Stimulated activated naive CD8-positive, alpha-beta T cell treated with anti-CD3 and anti-CD28 coated beads, Interleukin-15, Interleukin-2, amounts not matched to agents 100 ng/mL and 50 ng/mL, for 24 hours (primary cell): Measurements from ENCODE around the gene RNF187.

Source experiments
- H3K27ac Mint-ChIP-seq: one replicate; pipeline ENCODE4 v1.8.0; 2021; ENCODE audit warnings: mild to moderate bottlenecking, mixed read lengths
- H3K27me3 Mint-ChIP-seq: one replicate; pipeline ENCODE4 v1.8.0; 2021; ENCODE audit warnings: mixed read lengths
- H3K36me3 Mint-ChIP-seq: one replicate; pipeline ENCODE4 v1.8.0; 2021; ENCODE audit warnings: low read depth, mixed read lengths
- H3K4me1 Mint-ChIP-seq: one replicate; pipeline ENCODE4 v1.8.0; 2021; ENCODE audit warnings: low read depth, mixed read lengths
- H3K4me3 Mint-ChIP-seq: one replicate; pipeline ENCODE4 v1.8.0; 2021; ENCODE audit warnings: mild to moderate bottlenecking, mixed read lengths
- H3K9me3 Mint-ChIP-seq: one replicate; pipeline ENCODE4 v1.8.0; 2021; ENCODE audit warnings: mixed read lengths

Gene RNF187

GRCh38 chr1:228469413-228470162 is 17.6 kb upstream of the RNF187 start:
- Mint-ChIP-seq H3K4me3 (no peak overlapping the region), H3K9me3 (no peaks in the 10 kb centered on the region), H3K27ac (no peak overlapping the region), H3K27me3 (peaks cover 58% of the 10 kb centered on the region), H3K4me1 (peaks cover 43% of the 10 kb centered on the region), H3K36me3 (no peaks in the 10 kb centered on the region)

GRCh38 chr1:228471154-228471761 is 15.9 kb upstream of the RNF187 start:
- H3K4me1 Mint-ChIP-seq: peaks cover 27% of the 10 kb centered on the region
- H3K9me3 Mint-ChIP-seq: no peaks in the 10 kb centered on the region
- peaks cover 48% of the 10 kb centered on the region for H3K27me3 Mint-ChIP-seq
- H3K27ac Mint-ChIP-seq: no peak overlapping the region
- no peaks in the 10 kb centered on the region for H3K36me3 Mint-ChIP-seq
- no peak overlapping the region for H3K4me3 Mint-ChIP-seq

GRCh38 chr1:228471762-228472398 is 15.3 kb upstream of the RNF187 start:
- Mint-ChIP-seq H3K27me3 (peaks cover 42% of the 10 kb centered on the region), H3K36me3 (no peaks in the 10 kb centered on the region), H3K4me3 (no peak overlapping the region), H3K9me3 (no peaks in the 10 kb centered on the region), H3K27ac (no peak overlapping the region), H3K4me1 (peaks cover 25% of the 10 kb centered on the region)

DNA sequence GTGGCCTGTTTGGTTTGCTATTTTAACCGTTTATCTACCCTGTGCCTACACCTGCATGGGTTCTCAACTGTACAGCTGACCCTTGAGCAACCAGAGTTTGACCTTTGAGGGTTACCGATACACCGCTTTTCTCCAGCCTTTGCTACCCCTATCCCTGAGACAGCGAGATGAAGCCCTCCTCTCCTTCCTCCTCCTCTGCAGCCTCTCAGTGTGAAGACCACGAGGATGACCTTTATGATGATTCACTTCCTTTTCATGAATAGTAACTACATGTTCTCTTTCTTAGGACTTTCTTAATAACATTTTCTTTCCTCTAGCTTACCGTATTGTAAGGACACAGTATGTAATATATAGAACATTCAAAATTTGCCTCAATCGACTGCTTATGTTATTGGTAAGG is 14.5 kb upstream of the RNF187 start:
- Mint-ChIP-seq H3K27ac (peak overlapping the region; percentile 59), H3K4me1 (peaks cover 25% of the 10 kb centered on the region), H3K9me3 (no peaks in the 10 kb centered on the region), H3K27me3 (peaks cover 40% of the 10 kb centered on the region), H3K36me3 (no peaks in the 10 kb centered on the region), H3K4me3 (peak overlapping the region; percentile 35)

GRCh38 chr1:228474507-228474906 is 12.7 kb upstream of the RNF187 start:
- H3K27ac Mint-ChIP-seq: no peak overlapping the region
- no peaks in the 10 kb centered on the region for H3K9me3 Mint-ChIP-seq
- H3K4me3 Mint-ChIP-seq: no peak overlapping the region
- H3K36me3 Mint-ChIP-seq: no peaks in the 10 kb centered on the region
- peaks cover 27% of the 10 kb centered on the region for H3K27me3 Mint-ChIP-seq
- peaks cover 38% of the 10 kb centered on the region for H3K4me1 Mint-ChIP-seq

DNA sequence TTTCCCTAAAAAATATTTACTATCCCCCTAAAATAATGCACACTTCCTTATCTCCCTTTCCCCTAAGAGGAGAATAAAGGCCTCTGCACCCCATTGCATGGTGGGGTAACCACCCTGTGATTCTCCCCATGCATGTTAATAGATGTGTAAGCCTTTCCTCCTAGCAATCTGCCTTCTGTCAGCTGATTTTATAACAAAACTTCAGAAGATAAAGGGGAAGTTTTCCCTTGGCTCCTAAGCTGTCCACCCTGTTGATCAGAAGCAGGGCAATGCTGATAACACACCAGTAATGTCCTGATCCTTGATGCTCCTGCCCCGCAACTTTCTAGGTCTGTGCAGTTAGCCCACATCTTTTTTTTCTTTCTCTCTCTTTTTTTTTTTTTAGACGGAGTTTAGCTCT is 11.4 kb upstream of the RNF187 start:
- H3K27me3 Mint-ChIP-seq: peaks cover 18% of the 10 kb centered on the region
- H3K27ac Mint-ChIP-seq: no peak overlapping the region
- no peak overlapping the region for H3K4me3 Mint-ChIP-seq
- no peaks in the 10 kb centered on the region for H3K36me3 Mint-ChIP-seq
- peaks cover 47% of the 10 kb centered on the region for H3K4me1 Mint-ChIP-seq
- no peaks in the 10 kb centered on the region for H3K9me3 Mint-ChIP-seq

GRCh38 chr1:228477263-228477662 is 9.9 kb upstream of the RNF187 start:
- H3K27ac Mint-ChIP-seq: no peak overlapping the region
- H3K4me3 Mint-ChIP-seq: no peak overlapping the region
- H3K9me3 Mint-ChIP-seq: no peaks in the 10 kb centered on the region
- H3K36me3 Mint-ChIP-seq: no peaks in the 10 kb centered on the region
- peaks cover 44% of the 10 kb centered on the region for H3K4me1 Mint-ChIP-seq
- H3K27me3 Mint-ChIP-seq: peaks cover 5% of the 10 kb centered on the region

GRCh38 chr1:228478326-228478725 is 8.9 kb upstream of the RNF187 start:
- H3K4me1 Mint-ChIP-seq: peaks cover 40% of the 10 kb centered on the region
- H3K9me3 Mint-ChIP-seq: no peaks in the 10 kb centered on the region
- no peak overlapping the region for H3K4me3 Mint-ChIP-seq
- no peaks in the 10 kb centered on the region for H3K36me3 Mint-ChIP-seq
- H3K27me3 Mint-ChIP-seq: no peaks in the 10 kb centered on the region
- no peak overlapping the region for H3K27ac Mint-ChIP-seq

GRCh38 chr1:228478912-228479711 is 8.1 kb upstream of the RNF187 start:
- H3K4me3 Mint-ChIP-seq: peak overlapping the region; percentile 26
- H3K4me1 Mint-ChIP-seq: peaks cover 33% of the 10 kb centered on the region
- H3K27ac Mint-ChIP-seq: peak overlapping the region; percentile 83

GRCh38 chr1:228483789-228484188 is 3.4 kb upstream of the RNF187 start:
- Mint-ChIP-seq H3K27me3 (no peaks in the 10 kb centered on the region), H3K4me1 (peaks cover 44% of the 10 kb centered on the region), H3K36me3 (no peaks in the 10 kb centered on the region), H3K4me3 (no peak overlapping the region), H3K27ac (no peak overlapping the region), H3K9me3 (no peaks in the 10 kb centered on the region)

More at GRCh38 chr1:228478912-228479711, 8.1 kb upstream of the RNF187 start:
- H3K27me3 Mint-ChIP-seq: no peaks in the 10 kb centered on the region
- H3K9me3 Mint-ChIP-seq: no peaks in the 10 kb centered on the region
- no peaks in the 10 kb centered on the region for H3K36me3 Mint-ChIP-seq

GRCh38 chr1:228486596-228487335 is 416 bp upstream of the RNF187 start:
- Mint-ChIP-seq H3K4me1 (peaks cover 50% of the 10 kb centered on the region), H3K36me3 (peaks cover 18% of the 10 kb centered on the region), H3K27ac (peak overlapping the region; percentile 99), H3K9me3 (no peaks in the 10 kb centered on the region), H3K4me3 (peak overlapping the region; percentile 95), H3K27me3 (no peaks in the 10 kb centered on the region)

GRCh38 chr1:228488125-228488817 is 1.1 kb downstream of the RNF187 start:
- no peaks in the 10 kb centered on the region for H3K9me3 Mint-ChIP-seq
- H3K4me1 Mint-ChIP-seq: peaks cover 39% of the 10 kb centered on the region
- peak overlapping the region; percentile 87 for H3K4me3 Mint-ChIP-seq
- no peaks in the 10 kb centered on the region for H3K27me3 Mint-ChIP-seq
- peak overlapping the region; percentile 80 for H3K27ac Mint-ChIP-seq
- H3K36me3 Mint-ChIP-seq: peaks cover 23% of the 10 kb centered on the region

DNA sequence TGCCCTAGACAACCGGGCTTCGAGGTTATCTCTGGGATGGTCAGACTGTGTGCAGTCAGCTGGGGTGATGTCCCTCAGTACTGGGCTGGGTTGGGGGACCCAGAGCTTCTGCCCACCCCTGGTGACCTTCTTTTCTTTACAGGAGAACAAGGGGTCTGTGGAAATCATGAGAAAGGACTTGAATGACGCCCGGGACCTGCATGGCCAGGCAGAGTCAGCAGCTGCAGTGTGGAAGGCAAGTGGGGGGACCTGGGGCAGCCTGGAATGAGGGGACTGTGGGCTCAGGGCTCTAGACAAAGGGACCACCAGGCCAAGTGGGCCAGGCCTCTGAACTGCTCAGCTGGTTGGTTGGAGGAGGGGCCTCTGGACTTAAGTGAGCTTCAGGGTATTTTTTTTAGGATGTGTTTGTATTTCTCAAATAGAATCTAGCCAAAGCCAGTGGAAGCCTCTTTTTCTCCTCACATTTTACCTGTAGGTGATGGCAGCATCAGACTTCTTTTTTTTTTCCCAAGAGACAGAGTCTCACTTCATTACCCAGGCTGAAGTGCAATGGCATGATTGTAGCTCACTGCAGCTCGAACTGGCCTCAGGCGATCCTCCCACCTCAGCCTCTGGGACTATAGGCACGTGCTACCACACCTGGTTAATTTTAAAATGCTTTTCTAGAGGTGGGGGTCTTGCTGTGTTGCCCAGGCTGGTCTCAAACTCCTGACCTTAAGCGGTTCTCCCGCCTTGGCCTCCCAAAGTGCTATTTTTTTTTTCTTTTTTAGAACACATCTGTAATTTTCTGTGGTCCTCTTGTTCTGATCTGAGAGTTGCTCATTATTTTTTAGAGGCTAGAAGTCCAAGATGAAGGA is 1.9 kb downstream of the RNF187 start:
- Mint-ChIP-seq H3K36me3 (peaks cover 28% of the 10 kb centered on the region), H3K27ac (peak overlapping the region; percentile 75), H3K27me3 (no peaks in the 10 kb centered on the region), H3K4me3 (peak overlapping the region; percentile 87), H3K4me1 (peaks cover 39% of the 10 kb centered on the region), H3K9me3 (no peaks in the 10 kb centered on the region)
